IMR-90 (cell line): ENCODE measurements around the gene FAM53B. TPM values are rescaled to one million over a fixed set of nuclear protein-coding genes. Genes with fewer than 3 reads are reported as not detected.

Experiments
- ATAC-seq: fragments of 200-7000 bp; cut with Tn5 transposase; 2 replicates; pipeline ENCODE4 v1.9.1; 2020; ENCODE audit warnings: low read depth, mild to moderate bottlenecking, moderate library complexity
- BruUV-seq: library from RNA; stranded (reverse); fragments of 400-500 nt; replicated peaks from 2 replicates; lab custom pipeline; 2021; lab: Mats Ljungman, UMichigan
- CTCF ChIA-PET: fragments of 300-600 bp; formaldehyde crosslinking; extraction: SDS; loops from one replicate; lab custom pipeline; 2021; ENCODE audit warnings: antibody characterized with exemption; lab: Yijun Ruan, JAX
- POLR2A ChIA-PET: fragments of 300-600 bp; sonication (Branson Sonifier 250); formaldehyde crosslinking; loops from one replicate; lab custom pipeline; 2022; ENCODE audit warnings: antibody characterized with exemption; ENCODE audit not compliant: unreplicated experiment; lab: Charles Lee
- DNase-seq: peaks from one replicate; pipeline ENCODE4 v3.0.0; 2013
- H2AFZ ChIP-seq: replicated peaks from 2 replicates; pipeline ENCODE3; 2013; ENCODE audit warnings: low read length, mild to moderate bottlenecking; ENCODE audit not compliant: poor library complexity
- H2AK5ac ChIP-seq: 2 replicates; pipeline ENCODE4 v1.6.1; 2013; ENCODE audit warnings: low read depth, low read length, inconsistent platforms
- H2AK9ac ChIP-seq: replicated peaks from 2 replicates; pipeline ENCODE3; 2013; ENCODE audit warnings: mild to moderate bottlenecking, low read depth, low read length, moderate library complexity; ENCODE audit not compliant: poor library complexity
- H2BK120ac ChIP-seq: 2 replicates; pipeline ENCODE4 v1.6.1; 2013; ENCODE audit warnings: low read depth, low read length, inconsistent platforms
- H2BK15ac ChIP-seq: 3 replicates; pipeline ENCODE4 v1.6.1; 2013; ENCODE audit warnings: low read depth, low read length, inconsistent platforms
- H2BK20ac ChIP-seq: 2 replicates; pipeline ENCODE4 v1.6.1; 2013; ENCODE audit warnings: low read depth, mild to moderate bottlenecking, inconsistent platforms, low read length, moderate library complexity
- H2BK5ac ChIP-seq: 2 replicates; pipeline ENCODE4 v1.6.1; 2013; ENCODE audit warnings: mild to moderate bottlenecking, low read depth, low read length, inconsistent platforms; ENCODE audit not compliant: poor library complexity, severe bottlenecking
- H3K14ac ChIP-seq: replicated peaks from 2 replicates; pipeline ENCODE4 v1.6.1; 2013; ENCODE audit warnings: low read depth, low read length, inconsistent platforms
- H3K18ac ChIP-seq: 2 replicates; pipeline ENCODE4 v1.6.1; 2013; ENCODE audit warnings: low read depth, low read length, control low read depth
- H3K23ac ChIP-seq: 2 replicates; pipeline ENCODE4 v1.6.1; 2013; ENCODE audit warnings: low read depth, low read length, inconsistent platforms
- H3K27ac ChIP-seq: 2 replicates; pipeline ENCODE4 v1.5.1; 2013; ENCODE audit warnings: mild to moderate bottlenecking, control low read depth, low read length; ENCODE audit not compliant: insufficient read depth
- H3K27me3 ChIP-seq: 2 replicates; pipeline ENCODE4 v1.6.1; 2013; ENCODE audit warnings: low read length; ENCODE audit not compliant: control insufficient read depth, insufficient read depth
- H3K36me3 ChIP-seq: 2 replicates; pipeline ENCODE4 v1.6.1; 2013; ENCODE audit warnings: low read length, mixed read lengths; ENCODE audit not compliant: control insufficient read depth, insufficient read depth
- H3K4ac ChIP-seq: 2 replicates; pipeline ENCODE4 v1.6.1; 2013; ENCODE audit warnings: low read depth, low read length, inconsistent platforms
- H3K4me1 ChIP-seq: 2 replicates; pipeline ENCODE4 v1.6.1; 2013; ENCODE audit warnings: low read length, mixed read lengths; ENCODE audit not compliant: control insufficient read depth, insufficient read depth
- H3K4me2 ChIP-seq: 2 replicates; pipeline ENCODE4 v1.6.1; 2013; ENCODE audit warnings: low read depth, mild to moderate bottlenecking, control low read depth, low read length, moderate library complexity
- H3K4me3 ChIP-seq: 2 replicates; pipeline ENCODE4 v1.5.1; 2013; ENCODE audit warnings: low read depth, mild to moderate bottlenecking, control low read depth, low read length, moderate library complexity; ENCODE audit not compliant: insufficient read depth
- H3K56ac ChIP-seq: 2 replicates; pipeline ENCODE4 v1.6.1; 2013; ENCODE audit warnings: low read length, inconsistent platforms; ENCODE audit not compliant: insufficient read depth; ENCODE audit errors: extremely low read depth
- H3K79me1 ChIP-seq, 2 experiments: 2 replicates each; pipeline ENCODE4 v1.6.1; 2013; ENCODE audit warnings: low read length in 2 of 2, inconsistent platforms in 1 of 2, low read depth in 1 of 2
- H3K9ac ChIP-seq: 2 replicates; pipeline ENCODE4 v1.6.1; 2013; ENCODE audit warnings: low read depth, low read length, control low read depth
- H3K9me1 ChIP-seq: 2 replicates; pipeline ENCODE4 v1.6.1; 2013; ENCODE audit warnings: low read length, inconsistent platforms; ENCODE audit not compliant: insufficient read depth
- H3K9me3 ChIP-seq: 2 replicates; pipeline ENCODE4 v1.6.1; 2013; ENCODE audit warnings: low read length; ENCODE audit not compliant: control insufficient read depth, insufficient read depth
- H4K20me1 ChIP-seq: 2 replicates; pipeline ENCODE4 v1.6.1; 2013; ENCODE audit warnings: low read length, inconsistent platforms; ENCODE audit not compliant: insufficient read depth
- H4K5ac ChIP-seq: 2 replicates; pipeline ENCODE4 v1.6.1; 2013; ENCODE audit warnings: mild to moderate bottlenecking, low read depth, low read length, control low read depth
- H4K8ac ChIP-seq, 2 experiments: 2 replicates each; pipeline ENCODE4 v1.6.1; 2013; ENCODE audit warnings: low read depth in 2 of 2, low read length in 2 of 2, control low read depth in 1 of 2, inconsistent platforms in 1 of 2
- H4K91ac ChIP-seq: 2 replicates; pipeline ENCODE4 v1.6.1; 2013; ENCODE audit warnings: low read depth, low read length, inconsistent platforms; ENCODE audit not compliant: insufficient read depth
- BHLHE40 ChIP-seq: fragments of 150-350 bp; IDR thresholded peaks from 2 replicates; pipeline ENCODE4 v1.6.1; 2016; ENCODE audit warnings: mild to moderate bottlenecking, low read depth, low read length
- CEBPB ChIP-seq: IDR thresholded peaks from 2 replicates; pipeline ENCODE4 v1.6.1; 2012; ENCODE audit warnings: low read depth, low read length, improper control_type of control experiment
- CHD1 ChIP-seq: IDR thresholded peaks from 2 replicates; pipeline ENCODE4 v1.6.1; 2012; ENCODE audit warnings: low read depth, low read length, improper control_type of control experiment
- FOS ChIP-seq: fragments of 150-350 bp; IDR thresholded peaks from 2 replicates; pipeline ENCODE4 v1.6.1; 2016; ENCODE audit warnings: low read depth, low read length
- MAFK ChIP-seq: IDR thresholded peaks from 2 replicates; pipeline ENCODE4 v1.6.1; 2012; ENCODE audit warnings: low read depth, low read length, improper control_type of control experiment
- MAZ ChIP-seq: IDR thresholded peaks from 2 replicates; pipeline ENCODE4 v1.6.1; 2012; ENCODE audit warnings: low read depth, mild to moderate bottlenecking, low read length, improper control_type of control experiment, moderate library complexity, borderline replicate concordance
- MXI1 ChIP-seq: IDR thresholded peaks from 2 replicates; pipeline ENCODE4 v1.6.1; 2012; ENCODE audit warnings: low read depth, mild to moderate bottlenecking, low read length, moderate library complexity, borderline replicate concordance
- NFE2L2 ChIP-seq: fragments of 150-350 bp; IDR thresholded peaks from 2 replicates; pipeline ENCODE4 v1.6.1; 2016; ENCODE audit warnings: low read depth, mild to moderate bottlenecking, low read length
- POLR2A ChIP-seq: IDR thresholded peaks from 2 replicates; pipeline ENCODE4 v1.6.1; 2012; ENCODE audit warnings: mild to moderate bottlenecking, low read depth, low read length
- RAD21 ChIP-seq: IDR thresholded peaks from 2 replicates; pipeline ENCODE4 v1.6.1; 2012; ENCODE audit warnings: low read length, improper control_type of control experiment
- RCOR1 ChIP-seq: IDR thresholded peaks from 2 replicates; pipeline ENCODE4 v1.6.1; 2012; ENCODE audit warnings: mild to moderate bottlenecking, low read length, improper control_type of control experiment; ENCODE audit not compliant: insufficient replicate concordance
- RFX5 ChIP-seq: IDR thresholded peaks from 2 replicates; pipeline ENCODE4 v1.8.0; 2012; ENCODE audit warnings: low read depth, mild to moderate bottlenecking, low read length, moderate library complexity
- USF2 ChIP-seq: fragments of 150-350 bp; IDR thresholded peaks from 2 replicates; pipeline ENCODE4 v1.6.1; 2017; ENCODE audit warnings: mild to moderate bottlenecking, antibody characterized with exemption, low read length, low read depth
- WGBS, 2 experiments: methylation state at CpG; one replicate each; pipeline versions ENCODE4 v1.1.5 to v1.1.7; 2013; ENCODE audit warnings: missing lambda C conversion rate in 2 of 2; ENCODE audit not compliant: insufficient read length in 1 of 2; ENCODE audit errors: extremely low coverage in 2 of 2; 5-methylcytosine and 5-hydroxymethylcytosine counted together
- dilution Hi-C: fragments of 300-500 bp; cut with HindIII; formaldehyde crosslinking; loops from one replicate; pipeline ENCODE4 v1.14.3; 2018; ENCODE audit warnings: low sequenced_read_pairs; ENCODE audit not compliant: unreplicated experiment
- in situ Hi-C: fragments of 300-500 bp; cut with MboI; formaldehyde crosslinking; loops from 3 replicates; pipeline ENCODE4 v1.14.3; 2019; ENCODE audit warnings: low sequenced_read_pairs, inconsistent platforms, mixed read lengths
- intact Hi-C: fragments of 100-400 bp; cut with micrococcal nuclease; formaldehyde crosslinking; loops from 2 replicates; pipeline ENCODE4 v1.10.0; 2022
- polyA plus RNA-seq, 3 experiments: library from polyadenylated mRNA; depleted of rRNA; stranded (reverse); fragments of >200 nt; gene quantifications; 2 replicates each; pipeline ENCODE4 v1.2.3, GENCODE V29; 2012; ENCODE audit warnings: low replicate concordance in 1 of 3
- total RNA-seq: library from RNA; depleted of rRNA; stranded (reverse); fragments of >200 nt; gene quantifications from 2 replicates; pipeline ENCODE4 v1.2.3, GENCODE V29; 2012
- TF ChIP-seq, protein P1 (sequence below): fragments of 150-350 bp; IDR thresholded peaks from 2 replicates; pipeline ENCODE4 v1.6.1; 2016; ENCODE audit warnings: low read depth, mild to moderate bottlenecking, low read length, moderate library complexity, borderline replicate concordance
- TF ChIP-seq, protein P2 (sequence below): conservative IDR thresholded peaks from 2 replicates; pipeline ENCODE4 v1.5.1; 2012; ENCODE audit warnings: mild to moderate bottlenecking, low read depth, low read length, improper control_type of control experiment

Gene FAM53B
- total and polyA plus RNA-seq, 2 of the 4 experiments (the other 2 are of a cell fraction), result 3.8 to 5.7 TPM

DNA sequence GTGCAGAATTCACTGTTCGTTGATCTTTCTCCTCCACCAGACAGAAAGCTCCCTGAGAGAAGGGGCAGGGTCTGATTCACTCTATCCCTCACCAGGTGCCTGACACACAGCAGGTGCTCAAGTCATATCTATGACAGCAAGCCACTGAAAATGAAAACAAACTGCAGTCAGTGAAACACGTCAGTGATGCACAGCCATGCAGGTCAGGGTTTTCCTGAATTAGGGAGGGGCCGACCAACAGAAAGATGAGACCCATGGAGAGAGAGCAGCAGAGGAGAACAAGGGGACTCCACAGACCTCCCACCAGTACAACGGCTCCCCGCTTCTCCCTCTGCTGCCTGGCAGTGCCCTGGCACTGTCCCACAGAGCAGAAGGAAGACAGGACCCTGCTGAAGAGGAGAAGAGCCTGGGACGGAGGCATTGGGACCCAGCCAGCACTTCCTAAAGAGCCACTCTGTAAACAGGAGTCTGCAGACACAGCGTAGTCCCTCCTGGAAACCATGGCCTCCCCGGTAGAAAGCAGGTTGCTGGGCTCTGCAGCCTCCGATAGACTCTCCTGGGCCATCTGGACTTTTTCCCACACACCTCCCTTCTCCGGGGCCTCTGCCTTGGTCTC lies 50.3 kb downstream of the FAM53B start:
- no peak overlapping the region for H3K56ac ChIP-seq
- peaks cover 17% of the 10 kb centered on the region for H3K36me3 ChIP-seq
- TF ChIP-seq, protein P1, sequence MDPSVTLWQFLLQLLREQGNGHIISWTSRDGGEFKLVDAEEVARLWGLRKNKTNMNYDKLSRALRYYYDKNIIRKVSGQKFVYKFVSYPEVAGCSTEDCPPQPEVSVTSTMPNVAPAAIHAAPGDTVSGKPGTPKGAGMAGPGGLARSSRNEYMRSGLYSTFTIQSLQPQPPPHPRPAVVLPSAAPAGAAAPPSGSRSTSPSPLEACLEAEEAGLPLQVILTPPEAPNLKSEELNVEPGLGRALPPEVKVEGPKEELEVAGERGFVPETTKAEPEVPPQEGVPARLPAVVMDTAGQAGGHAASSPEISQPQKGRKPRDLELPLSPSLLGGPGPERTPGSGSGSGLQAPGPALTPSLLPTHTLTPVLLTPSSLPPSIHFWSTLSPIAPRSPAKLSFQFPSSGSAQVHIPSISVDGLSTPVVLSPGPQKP, result no peak
- no peak for TF ChIP-seq POLR2A
- no peak for TF ChIP-seq MAFK
- TF ChIP-seq RCOR1, result no peak
- no peak for TF ChIP-seq RAD21
- no peak for TF ChIP-seq FOS
- TF ChIP-seq RFX5, result no peak
- no peak for TF ChIP-seq USF2
- no peak for TF ChIP-seq NFE2L2
- no peak for TF ChIP-seq CHD1
- no peak for TF ChIP-seq MAZ
- no peak for TF ChIP-seq MXI1
- TF ChIP-seq BHLHE40, result no peak
- TF ChIP-seq CEBPB, result no peak
- TF ChIP-seq, protein P2, sequence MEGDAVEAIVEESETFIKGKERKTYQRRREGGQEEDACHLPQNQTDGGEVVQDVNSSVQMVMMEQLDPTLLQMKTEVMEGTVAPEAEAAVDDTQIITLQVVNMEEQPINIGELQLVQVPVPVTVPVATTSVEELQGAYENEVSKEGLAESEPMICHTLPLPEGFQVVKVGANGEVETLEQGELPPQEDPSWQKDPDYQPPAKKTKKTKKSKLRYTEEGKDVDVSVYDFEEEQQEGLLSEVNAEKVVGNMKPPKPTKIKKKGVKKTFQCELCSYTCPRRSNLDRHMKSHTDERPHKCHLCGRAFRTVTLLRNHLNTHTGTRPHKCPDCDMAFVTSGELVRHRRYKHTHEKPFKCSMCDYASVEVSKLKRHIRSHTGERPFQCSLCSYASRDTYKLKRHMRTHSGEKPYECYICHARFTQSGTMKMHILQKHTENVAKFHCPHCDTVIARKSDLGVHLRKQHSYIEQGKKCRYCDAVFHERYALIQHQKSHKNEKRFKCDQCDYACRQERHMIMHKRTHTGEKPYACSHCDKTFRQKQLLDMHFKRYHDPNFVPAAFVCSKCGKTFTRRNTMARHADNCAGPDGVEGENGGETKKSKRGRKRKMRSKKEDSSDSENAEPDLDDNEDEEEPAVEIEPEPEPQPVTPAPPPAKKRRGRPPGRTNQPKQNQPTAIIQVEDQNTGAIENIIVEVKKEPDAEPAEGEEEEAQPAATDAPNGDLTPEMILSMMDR, result no peak
- in situ Hi-C loops (no loop called here), dilution Hi-C loops (no loop called here), intact Hi-C loops (no loop called here)
- H2AK9ac ChIP-seq, result no peak overlapping the region
- H3K4me1 ChIP-seq, result no peaks in the 10 kb centered on the region
- no peak overlapping the region for H2AK5ac ChIP-seq
- H2BK5ac ChIP-seq, result no peak overlapping the region
- no peak overlapping the region for H3K4me2 ChIP-seq
- no peak overlapping the region for H3K14ac ChIP-seq
- ATAC-seq, result no peak
- no peak overlapping the region for H3K18ac ChIP-seq
- DNase-seq, result no peak
- H3K4ac ChIP-seq, result no peak overlapping the region
- H4K5ac ChIP-seq, result no peak overlapping the region
- WGBS, 2 experiments, result 65% methylated on average over 7 of the region's 10 CpGs; no CpG with 5 or more reads in 1 of the 2 experiments
- no peak overlapping the region for H2BK20ac ChIP-seq
- no peaks in the 10 kb centered on the region for H3K9me3 ChIP-seq
- peaks cover 13% of the 10 kb centered on the region; the same call in 1 of the 2 replicates for H3K9me1 ChIP-seq
- H3K23ac ChIP-seq, result no peak overlapping the region
- H4K20me1 ChIP-seq, result no peaks in the 10 kb centered on the region; the same call in 1 of the 2 replicates
- H2AFZ ChIP-seq, result no peak overlapping the region
- H2BK15ac ChIP-seq, result no peak overlapping the region
- no peak overlapping the region for H3K9ac ChIP-seq
- no peak overlapping the region for H4K8ac ChIP-seq
- H3K79me1 ChIP-seq, result peaks cover 0 to 4% of the 10 kb centered on the region in 2 experiments; a peak in 1 of 4 replicates
- no peak overlapping the region for H4K91ac ChIP-seq
- ChIA-PET POLR2A (no interaction called here), CTCF (no interaction called here)
- H3K27me3 ChIP-seq, result no peaks in the 10 kb centered on the region
- BruUV-seq, result no TSS peak
- no peak overlapping the region for H3K4me3 ChIP-seq
- H2BK120ac ChIP-seq, result no peak overlapping the region
- H3K27ac ChIP-seq, result no peak overlapping the region
